Activated T-cell treated with anti-CD3 and anti-CD28 coated beads for 24 hours (primary cell): Measurements from ENCODE around the gene MARK3.

Experiments
- DNase-seq: peaks from one replicate; pipeline ENCODE4 v3.0.0-alpha.2; 2020; ENCODE audit warnings: low read depth

The MARK3 gene

DNA sequence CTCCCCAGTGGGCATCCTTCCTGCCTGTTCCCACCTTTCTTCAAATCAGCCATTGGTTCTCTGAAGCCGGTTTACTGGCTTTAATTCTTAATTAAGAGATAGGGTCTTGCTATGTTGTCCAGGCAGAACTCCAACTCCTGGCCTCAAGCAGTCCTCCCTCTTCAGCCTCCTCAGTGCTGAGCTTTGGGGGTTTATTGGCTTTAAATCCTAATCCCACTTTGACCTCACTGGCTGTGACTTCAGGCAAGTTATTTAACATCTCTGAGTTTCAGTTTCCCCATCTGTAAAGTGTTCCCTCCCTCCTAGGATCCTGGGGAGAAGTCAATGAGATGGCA, 141.7 kb downstream of the MARK3 start:
- no peak for DNase-seq

DNA sequence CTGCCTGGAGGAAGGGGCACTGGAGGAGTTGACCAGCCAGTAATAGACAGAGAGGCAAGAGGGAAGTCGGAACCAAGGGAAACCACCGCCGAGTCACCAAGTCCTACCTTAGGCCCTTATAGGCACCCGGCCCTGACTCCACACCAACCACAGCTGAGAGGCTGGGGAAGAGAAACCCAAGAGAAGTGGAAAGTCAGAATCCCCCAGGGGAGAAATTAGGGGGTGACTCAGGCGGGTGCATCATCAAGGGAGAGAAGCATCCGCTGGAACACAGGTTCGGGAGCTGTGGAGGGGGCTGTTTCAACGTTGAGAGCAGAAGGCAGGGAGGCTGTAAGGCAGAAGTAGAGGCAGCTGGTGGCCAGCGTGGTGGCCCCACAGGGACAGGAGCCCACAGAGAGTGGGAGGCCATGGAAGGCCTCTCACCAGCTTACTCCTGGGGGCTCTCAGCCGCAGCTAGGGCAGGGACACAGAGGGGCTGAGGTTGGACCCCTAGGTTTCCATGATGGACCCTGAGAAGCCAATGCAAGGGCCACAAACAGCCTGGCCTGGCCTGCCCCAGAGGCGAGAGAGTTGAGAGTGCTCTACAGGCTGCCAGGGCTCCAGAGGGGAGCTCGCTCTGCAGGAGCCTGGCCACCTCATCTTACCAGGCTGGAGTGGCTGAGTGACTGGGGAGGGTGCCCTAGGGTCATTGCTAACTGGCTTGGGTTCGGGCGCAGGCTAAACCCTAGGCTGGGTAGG, 142.4 kb downstream of the MARK3 start:
- DNase-seq = peak; percentile 16

- no peak for DNase-seq
Observed at GRCh38 chr14:103528146-103528586, 143.0 kb downstream of the MARK3 start.

- DNase-seq = peak; percentile 69
Observed at GRCh38 chr14:103528587-103529382, 143.6 kb downstream of the MARK3 start, which contains the start of gene TRMT61A. TRMT61A (plus strand) TSS chr14:103529196; CDS start chr14:103529979, 783 bp downstream.

- no peak for DNase-seq
Observed at GRCh38 chr14:103529383-103530365, 144.5 kb downstream of the MARK3 start.

- no peak for DNase-seq
Observed at GRCh38 chr14:103530390-103530789, 145.2 kb downstream of the MARK3 start.

DNA sequence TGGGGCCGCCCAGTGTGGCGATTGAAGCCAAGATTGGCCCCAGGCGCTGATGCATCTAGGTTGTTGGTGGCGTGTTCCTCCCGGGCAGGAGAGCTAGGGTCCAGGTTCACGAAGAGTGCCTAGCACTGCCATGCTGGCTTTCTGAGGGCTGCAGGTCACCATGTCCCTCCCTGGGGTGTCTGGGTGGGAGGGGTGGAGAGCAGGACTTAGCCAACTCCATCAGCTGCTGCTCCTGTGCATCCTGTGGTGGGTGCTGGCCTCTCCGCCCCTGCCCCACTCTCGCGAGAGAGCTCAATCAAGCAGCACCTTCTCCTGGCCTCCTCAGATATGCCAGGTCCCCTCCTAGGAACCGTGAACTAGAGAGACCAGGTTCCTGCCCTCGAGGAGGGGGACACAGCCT, 145.6 kb downstream of the MARK3 start:
- no peak for DNase-seq

DNA sequence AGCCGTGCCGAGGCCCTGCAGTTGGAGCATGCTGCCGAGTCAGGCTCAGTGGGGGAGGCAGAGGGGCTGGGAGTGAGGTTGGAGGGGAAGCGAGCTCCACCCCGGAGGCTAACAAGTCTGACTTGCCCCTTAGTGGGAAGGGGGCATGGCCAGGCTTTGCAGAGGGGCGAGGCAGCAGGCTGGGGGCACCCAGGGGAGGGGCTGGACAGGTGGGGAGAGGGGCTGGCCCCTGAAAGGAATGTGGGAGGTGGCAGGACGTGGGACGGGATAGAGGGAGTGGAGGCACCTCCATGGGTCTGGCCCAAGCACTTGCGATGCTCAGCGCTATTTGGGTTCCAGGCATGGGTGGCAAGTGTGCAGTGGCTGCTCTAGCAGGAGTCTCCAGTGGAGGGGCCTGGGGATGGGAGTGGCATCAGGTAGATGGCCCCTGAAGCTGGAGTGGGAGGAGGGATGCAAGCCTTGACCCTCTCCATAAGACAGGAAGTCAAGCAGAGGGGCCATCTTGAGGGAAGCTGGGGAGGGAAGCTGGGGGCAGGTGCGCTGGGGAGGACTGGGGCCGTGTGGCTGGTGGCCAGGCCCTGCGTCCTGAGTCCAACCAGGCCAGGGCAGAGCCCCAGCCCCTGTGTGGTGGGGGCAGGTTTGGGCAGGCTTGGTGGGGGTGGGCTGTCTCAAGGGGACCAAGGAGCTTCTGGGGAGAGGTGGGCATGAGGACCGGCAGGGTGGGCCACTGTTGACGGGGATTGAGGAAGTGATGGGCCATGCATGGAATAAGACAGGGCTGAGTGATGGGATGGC, 146.4 kb downstream of the MARK3 start:
- DNase-seq = no peak

DNA sequence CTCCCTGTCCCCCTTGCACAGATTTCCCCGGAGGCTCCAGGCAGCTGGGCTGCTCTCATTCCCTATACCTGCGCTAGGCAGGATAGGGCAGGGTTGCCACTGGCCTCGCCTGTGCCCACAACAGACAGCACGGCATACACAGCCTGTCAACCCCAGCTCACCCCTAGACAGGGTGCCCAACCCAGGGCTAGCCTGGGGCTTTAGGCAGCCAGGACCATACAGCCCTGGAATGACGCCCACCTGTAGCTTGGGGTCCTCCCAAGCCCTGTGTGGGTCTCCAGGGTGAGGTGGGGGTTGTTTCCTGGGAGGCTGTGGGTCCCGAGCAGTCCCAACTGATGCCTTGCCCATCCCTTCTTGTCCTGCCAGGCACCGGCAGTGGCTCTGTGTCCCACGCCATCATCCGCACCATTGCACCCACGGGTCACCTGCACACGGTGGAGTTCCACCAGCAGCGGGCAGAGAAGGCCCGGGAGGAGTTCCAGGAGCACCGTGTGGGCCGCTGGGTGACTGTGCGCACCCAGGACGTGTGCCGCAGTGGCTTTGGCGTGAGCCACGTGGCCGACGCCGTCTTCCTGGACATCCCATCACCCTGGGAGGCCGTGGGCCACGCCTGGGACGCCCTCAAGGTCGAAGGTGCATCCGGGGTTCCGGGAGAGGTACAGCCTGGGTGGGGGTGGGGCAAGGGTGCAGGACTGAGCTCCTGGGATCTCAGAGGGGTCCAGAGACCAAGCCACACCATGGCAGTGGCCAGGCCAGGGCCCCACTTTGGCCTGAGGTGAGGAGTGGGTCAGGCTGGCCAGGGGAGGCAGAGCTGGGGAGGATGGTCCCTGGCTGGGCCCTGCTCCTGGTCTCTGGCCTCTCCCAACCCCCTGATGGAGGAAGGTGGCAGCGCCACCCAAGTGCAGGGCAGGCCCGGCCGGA, 147.3 kb downstream of the MARK3 start:
- DNase-seq = no peak

DNA sequence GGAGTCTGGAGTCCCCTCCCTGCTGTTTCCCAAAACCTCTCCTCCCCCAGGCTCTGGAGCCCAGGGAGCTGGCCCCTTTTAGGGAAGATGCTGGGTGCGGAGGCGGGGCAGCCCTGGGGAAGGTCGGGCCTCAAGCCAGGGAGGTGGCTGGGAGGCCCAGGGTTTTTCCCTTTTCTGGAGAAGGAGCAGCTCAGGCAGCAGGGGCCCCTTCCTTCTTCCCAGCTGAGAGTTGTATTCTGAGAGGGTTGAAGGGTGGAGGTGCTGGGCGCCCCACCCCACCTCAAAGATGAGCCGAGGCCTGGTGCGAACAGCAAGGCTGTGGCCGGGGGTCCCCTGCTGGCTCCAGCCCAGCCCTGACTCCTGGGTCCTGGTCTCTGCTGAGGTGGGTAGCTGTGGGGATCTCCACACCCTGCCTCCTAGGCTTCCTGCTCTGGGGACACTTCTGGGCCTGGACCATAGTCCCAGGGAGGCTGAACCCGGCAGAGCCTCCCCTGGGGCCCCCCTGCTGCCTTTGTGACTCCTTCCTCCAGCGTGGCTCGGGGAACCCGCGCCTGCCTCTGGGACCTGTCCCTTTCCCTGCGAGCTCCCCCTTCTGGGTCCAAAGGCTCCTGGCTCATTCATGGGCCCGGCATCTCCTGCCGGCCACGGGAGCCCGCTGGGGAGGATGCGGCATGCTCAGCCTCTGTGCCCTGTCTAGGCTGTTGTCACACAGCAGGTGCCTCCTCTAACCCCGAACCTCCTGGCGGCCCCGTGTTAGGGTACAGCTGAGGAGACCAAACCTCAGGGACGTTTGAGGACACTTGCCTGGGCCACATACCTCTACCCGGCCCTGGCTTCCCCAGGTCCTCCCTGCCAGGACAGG, 148.2 kb downstream of the MARK3 start:
- no peak for DNase-seq

DNA sequence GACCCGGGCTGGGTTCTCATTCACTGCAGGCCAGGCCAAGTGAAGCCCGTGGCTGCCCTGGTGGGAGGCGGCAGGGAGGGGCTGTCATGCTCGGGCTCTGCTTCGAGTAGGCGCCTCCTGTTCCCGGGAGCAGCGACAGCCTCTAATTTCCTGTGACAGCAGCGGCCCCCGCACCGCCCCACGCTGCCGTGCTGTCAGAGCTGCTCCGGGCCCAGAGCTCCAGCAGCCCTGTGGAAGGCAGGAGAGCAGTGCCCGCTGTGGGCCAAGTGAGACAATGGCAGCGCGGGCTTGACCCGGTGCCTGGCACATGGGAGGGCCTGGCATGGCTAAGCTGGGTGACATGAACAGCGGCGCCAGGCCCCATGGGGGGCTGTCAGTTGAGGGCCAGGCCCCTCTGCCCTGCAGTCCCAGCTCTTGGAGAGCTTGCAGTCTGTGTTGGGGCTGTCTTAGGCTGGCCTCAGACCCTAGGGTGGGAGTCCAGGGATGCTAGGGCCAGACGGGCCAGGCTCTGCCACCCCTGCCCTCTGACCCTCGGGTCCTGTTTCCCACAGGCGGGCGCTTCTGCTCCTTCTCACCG, 148.9 kb downstream of the MARK3 start:
- DNase-seq = no peak

- DNase-seq = no peak
Observed at GRCh38 chr14:103534576-103535061, 149.4 kb downstream of the MARK3 start.

- no peak for DNase-seq
Observed at GRCh38 chr14:103535081-103535890, 150.1 kb downstream of the MARK3 start.

DNA sequence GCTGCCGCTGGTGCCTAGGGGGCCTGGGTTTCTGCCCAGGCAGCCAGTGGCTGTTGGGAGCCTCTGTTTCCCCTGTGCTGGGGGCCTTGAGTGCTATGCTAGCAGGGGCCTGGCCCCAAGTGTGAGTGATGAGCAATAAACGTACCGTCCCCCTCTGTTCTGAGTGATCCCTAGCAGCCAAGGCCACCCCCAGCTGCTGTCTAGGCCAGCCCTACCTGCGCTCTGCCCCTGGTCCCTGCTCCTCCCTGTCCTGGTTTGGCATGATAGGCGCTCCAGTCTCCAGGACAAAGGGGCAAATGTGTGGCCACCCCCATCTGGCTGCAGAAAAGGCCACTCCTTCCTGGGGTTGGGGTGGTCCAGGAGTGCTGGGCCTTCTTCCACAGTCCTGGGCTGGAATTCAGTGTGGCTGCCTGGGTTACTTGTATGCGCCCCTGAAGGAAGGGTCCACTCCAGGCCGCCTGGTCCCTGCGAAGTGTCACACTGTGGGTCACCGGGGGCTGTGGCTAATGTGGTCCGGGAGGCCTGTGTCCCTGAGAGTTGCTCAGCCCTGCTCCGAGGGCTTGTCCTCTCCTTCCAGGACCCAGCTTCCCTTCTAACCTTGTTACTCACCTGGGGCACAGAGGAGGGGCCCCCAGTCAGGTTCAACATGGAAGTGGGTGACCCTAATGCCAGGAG, 150.8 kb downstream of the MARK3 start:
- no peak for DNase-seq

DNA sequence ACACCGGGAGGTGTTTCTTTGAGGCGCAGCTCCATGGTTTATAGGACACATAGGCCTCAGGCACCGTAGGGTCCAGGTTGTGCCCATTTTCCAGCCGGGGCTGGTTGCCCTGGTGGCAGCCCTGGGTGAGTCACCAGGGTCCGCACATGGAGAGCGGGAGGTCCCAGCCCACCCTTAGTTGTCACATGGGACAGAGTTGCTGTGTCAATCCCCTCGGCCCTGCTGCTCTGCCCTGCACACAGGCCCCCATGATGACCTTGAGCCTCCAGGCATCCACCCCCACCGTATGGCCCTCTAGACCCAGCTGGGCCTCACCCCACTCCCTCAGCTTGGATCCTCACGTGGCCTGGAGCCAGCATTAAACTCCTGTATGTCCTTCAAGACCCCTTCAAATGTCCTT, 151.5 kb downstream of the MARK3 start:
- no peak for DNase-seq

DNA sequence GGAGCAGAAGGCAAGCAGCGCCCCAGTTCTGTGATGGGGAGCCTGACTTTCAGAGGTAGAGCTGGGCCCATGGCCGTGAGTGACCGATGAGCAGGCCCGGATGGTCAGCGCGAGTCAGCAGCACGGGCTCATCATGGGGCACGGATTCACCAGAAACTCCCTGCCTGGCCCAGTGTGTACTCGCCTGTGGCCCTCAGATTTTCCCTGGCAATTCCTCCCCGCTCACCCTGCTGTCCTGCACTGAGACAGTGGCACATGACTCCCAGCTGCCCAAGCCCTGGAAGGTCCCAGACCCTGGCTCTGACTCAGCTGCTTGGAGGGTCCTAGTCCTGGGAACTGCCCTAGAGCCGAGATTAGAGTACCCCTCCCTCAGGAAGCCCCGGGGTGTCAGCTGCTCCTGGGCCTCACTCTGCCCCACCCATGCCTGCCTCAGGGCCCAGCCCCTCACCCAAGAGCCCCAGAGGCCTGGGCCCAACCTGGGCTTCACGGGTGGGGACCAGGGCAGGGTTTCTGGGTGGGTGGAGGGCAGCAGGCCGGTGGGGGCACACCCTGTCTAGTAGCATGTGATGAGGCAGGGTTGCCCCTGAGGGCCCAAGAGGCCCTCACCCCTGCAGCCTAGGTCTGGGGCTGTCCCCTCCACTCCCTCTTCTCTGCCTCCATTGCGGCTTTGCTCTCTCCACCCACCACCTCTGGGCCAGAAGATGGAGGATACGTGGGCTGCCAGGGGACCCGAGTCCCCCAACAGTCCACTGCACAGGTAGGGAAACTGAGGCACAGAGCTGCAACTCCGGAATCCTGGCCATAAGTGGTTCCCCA, 152.2 kb downstream of the MARK3 start:
- no peak for DNase-seq
